HG03575 (cell line): ENCODE results near the gene MAN2A1.
"Not testable (repeated sequence)": the region's sequence is repeated elsewhere in the genome, so short reads cannot be mapped to it uniquely, and the experiment has no call there.

Experiments
- ATAC-seq: cut with Tn5 transposase; IDR thresholded peaks from one replicate; pipeline ENCODE4 v1.9.1; 2021; ENCODE audit not compliant: unreplicated experiment, insufficient number of reproducible peaks, low FRiP score; ENCODE audit errors: extremely low read depth

MAN2A1 gene

GRCh38 chr5:109743041-109743531 lies 53.4 kb downstream of the MAN2A1 start:
- no peak for ATAC-seq

- ATAC-seq: no peak
Measured at GRCh38 chr5:109743770-109744212, 54.1 kb downstream of the MAN2A1 start.

GRCh38 chr5:109744261-109744660 lies 54.5 kb downstream of the MAN2A1 start:
- no peak for ATAC-seq

GRCh38 chr5:109748546-109748945 lies 58.8 kb downstream of the MAN2A1 start:
- ATAC-seq: no peak

- ATAC-seq: no peak
Measured at GRCh38 chr5:109750463-109750862, 60.7 kb downstream of the MAN2A1 start.

DNA sequence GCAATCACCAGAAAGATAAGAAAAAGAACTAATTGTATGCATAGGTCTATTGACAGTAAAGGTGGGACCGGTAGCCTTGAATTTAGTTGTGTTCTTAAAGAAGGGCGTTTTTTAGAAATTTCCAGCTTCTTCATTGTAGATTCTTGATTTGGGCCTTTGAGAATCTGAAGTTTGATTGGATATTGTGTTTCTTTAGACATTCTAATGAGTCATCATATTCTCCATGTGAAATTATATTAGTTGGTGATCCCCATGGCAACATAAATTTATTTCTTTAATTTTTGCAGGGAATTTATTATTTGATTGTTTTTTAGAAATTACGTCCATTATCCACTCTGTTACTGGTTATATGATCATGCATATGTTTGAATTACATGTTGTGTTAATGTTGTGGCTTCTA lies 63.6 kb downstream of the MAN2A1 start:
- no peak for ATAC-seq

DNA sequence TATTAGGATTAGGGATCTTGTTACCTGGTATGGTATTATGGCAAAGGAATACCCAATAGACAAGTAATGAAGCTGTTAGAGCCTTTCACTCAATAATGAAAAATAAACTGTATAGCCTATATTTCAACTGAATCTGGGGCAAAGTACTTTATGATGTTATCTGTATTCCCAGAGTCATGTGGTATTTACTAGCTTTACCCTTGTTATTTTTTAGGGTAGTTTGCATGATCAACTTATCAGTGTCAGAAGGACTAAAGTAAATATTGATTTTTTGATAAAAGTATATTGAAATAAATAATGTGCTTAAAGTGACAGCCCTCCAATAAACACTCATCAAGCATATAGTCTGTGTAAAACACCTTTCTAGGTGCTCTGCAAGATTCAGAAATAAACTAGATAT lies 64.6 kb downstream of the MAN2A1 start:
- ATAC-seq: no peak

DNA sequence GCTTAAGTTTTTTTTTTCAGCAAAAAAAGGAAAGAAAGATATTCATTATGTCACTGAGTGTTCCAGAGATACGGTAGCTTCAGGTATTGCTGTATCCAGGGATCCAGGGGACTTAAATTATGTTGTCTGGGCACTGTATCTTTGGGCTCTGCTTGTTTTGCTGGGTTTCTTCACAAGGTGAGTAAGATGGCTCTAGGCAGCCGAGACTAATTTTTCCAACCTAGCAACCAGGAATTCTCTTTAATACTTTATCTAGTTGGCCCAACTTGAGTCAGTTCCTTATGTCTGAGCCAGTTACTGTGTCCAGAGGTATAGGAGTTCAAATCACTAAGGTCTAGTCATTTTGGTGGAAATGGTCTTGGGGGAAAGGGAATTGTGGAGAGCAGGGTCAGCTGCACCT lies 66.0 kb downstream of the MAN2A1 start:
- no peak for ATAC-seq

- ATAC-seq: no peak
Measured at GRCh38 chr5:109756543-109757185, 66.9 kb downstream of the MAN2A1 start.

GRCh38 chr5:109757490-109757889 lies 67.8 kb downstream of the MAN2A1 start:
- ATAC-seq: no peak

DNA sequence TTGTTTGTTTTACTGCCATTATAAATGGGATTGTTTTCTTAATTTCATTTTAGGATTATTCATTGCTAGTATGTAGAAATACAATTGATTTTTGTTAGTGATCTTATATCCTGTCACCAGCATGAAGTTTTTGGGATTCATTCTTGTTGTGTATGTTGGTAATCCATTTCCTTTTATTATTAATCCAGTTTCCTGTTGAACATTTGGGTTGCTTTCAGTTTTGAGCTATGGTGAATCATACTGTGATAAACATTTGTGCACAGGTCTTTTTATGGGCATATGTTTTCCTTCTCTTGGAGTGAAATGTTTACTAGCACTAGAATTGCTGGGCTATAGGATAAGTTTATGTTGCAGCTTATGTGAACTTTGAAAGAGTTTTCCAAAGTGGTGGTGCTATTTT lies 69.6 kb downstream of the MAN2A1 start:
- no peak for ATAC-seq

- ATAC-seq: not testable (repeated sequence)
Measured at GRCh38 chr5:109760130-109760529, 70.4 kb downstream of the MAN2A1 start.

DNA sequence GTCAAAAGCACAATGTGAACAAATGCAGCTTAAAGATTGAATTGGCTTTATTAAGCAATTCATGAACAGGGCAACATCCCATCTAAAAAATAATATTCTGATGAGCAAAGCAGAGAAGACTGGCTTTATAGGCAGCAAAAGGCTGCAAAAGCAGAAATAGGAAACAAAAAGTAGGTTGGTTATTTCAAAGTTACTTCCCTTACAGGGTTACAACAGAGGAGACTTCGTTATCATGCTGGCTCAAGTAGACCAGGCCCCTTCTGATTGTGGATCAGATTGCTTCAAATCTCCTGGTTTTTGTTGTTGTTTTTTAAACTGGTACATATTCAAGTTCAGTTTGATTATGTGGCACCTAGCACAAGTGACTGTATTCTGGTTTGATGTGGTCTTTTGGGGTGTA lies 73.1 kb downstream of the MAN2A1 start:
- no peak for ATAC-seq

DNA sequence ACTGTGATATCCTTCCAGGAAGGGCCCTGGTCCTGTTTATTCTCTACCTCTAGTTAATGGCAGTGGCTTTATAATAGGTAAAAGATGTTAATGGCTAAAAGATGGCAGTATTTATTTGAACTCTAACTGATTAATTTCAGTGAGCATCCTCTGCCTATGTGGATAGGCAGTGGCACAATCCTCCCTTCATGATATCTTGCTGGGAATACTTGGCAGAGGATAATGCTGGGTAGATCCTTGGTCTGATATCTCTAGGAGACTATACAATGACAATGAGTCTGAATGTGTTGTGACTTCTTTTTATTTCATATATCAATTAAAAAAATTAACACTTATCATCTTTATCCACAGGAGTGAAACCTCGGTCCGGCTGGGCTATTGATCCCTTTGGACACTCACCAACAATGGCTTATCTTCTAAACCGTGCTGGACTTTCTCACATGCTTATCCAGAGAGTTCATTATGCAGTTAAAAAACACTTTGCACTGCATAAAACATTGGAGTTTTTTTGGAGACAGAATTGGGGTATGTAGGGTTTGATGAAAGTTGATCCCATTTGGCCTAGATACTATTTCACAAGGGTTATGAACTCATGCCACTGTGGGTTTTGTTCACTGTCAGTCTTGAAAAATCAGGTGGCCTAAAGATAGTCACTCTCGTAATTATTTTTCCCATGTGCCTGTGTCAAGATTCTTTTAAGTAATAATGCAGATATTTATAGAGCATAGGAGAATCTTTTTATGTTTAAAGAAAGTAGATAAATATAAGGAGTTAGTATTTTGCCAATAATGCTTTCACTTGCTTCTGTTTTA lies 77.7 kb downstream of the MAN2A1 start:
- no peak for ATAC-seq

- no peak for ATAC-seq
Measured at GRCh38 chr5:109767997-109768396, 78.3 kb downstream of the MAN2A1 start.

DNA sequence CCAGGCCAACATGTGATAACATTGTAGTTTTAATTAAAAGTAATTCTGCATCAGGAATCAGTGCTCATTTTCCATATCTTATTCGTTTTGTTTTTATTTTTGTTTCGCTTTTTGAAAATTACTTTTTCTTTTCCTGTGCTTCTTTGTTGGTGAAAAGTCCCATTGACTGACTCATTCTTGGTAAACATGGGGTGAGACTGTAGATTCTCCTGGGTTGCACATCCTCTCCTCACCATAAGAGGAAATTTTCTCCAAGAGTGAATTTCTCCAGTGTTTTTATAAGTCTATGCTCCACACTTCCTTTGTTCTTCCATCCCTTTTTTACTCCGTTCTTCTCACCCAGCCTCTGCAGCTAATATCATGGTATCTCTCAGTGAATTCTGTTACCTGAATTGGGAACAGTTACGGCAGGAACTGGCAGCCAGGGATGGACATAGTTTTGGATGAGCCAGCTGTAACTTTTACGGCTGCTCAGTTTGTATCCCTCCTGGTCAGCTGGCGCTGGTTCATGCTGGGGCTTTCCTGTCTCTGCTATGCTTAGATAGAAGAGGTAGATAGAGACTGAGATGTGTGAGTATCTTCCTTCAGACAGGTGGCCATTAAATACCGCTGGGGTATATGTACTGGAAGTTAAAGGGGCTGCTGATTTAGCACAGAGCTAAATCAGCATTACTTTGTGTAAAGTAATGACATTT lies 80.0 kb downstream of the MAN2A1 start:
- ATAC-seq: no peak

GRCh38 chr5:109775130-109775529 lies 85.4 kb downstream of the MAN2A1 start:
- ATAC-seq: no peak

- no peak for ATAC-seq
Measured at GRCh38 chr5:109779036-109779735, 89.5 kb downstream of the MAN2A1 start.

DNA sequence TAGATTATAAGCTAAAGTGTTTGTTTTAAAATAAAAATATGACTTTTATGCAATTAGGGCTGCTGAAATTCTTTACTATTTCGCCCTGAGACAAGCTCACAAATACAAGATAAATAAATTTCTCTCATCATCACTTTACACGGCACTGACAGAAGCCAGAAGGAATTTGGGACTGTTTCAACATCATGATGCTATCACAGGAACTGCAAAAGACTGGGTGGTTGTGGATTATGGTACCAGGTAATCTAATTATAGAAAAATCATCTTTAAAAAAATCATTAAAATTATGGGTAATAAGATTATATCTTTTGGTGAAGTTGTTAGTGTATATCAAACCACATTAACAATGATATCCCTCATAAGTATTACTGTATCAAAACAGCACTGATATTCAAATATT lies 95.0 kb downstream of the MAN2A1 start:
- ATAC-seq: no peak
